GM23338 (cell line): Measurements from ENCODE around the gene UBTD1. TPM values are rescaled to one million over a fixed set of nuclear protein-coding genes. Genes with fewer than 3 reads are reported as not detected.
"Not testable (repeated sequence)": the region's sequence is repeated elsewhere in the genome, so short reads cannot be mapped to it uniquely, and the experiment has no call there.

Source experiments
- ATAC-seq: fragments of 200-7000 bp; cut with Tn5 transposase; 3 replicates; pipeline ENCODE4 v1.9.1; 2020
- DNase-seq: peaks from one replicate; pipeline ENCODE4 v3.0.0-alpha.2; 2015; ENCODE audit warnings: low spot score
- H2AFZ ChIP-seq: fragments of 200-600 bp; sonication (generic); 2 replicates; pipeline ENCODE4 v1.8.0; 2016; ENCODE audit warnings: antibody characterized with exemption, mild to moderate bottlenecking, moderate library complexity
- H3F3A ChIP-seq: fragments of 200-600 bp; sonication (generic); replicated peaks from 2 replicates; pipeline ENCODE4 v1.8.0; 2017; ENCODE audit warnings: antibody characterized with exemption, mixed run types, low read depth
- H3K27ac ChIP-seq: fragments of 200-600 bp; sonication (generic); 2 replicates; pipeline ENCODE4 v1.6.1; 2016; ENCODE audit warnings: low read depth
- H3K27me3 ChIP-seq: fragments of 200-600 bp; sonication (generic); 2 replicates; pipeline ENCODE4 v1.8.0; 2016; ENCODE audit warnings: mild to moderate bottlenecking, mixed run types, moderate library complexity; ENCODE audit not compliant: insufficient read depth
- H3K36me3 ChIP-seq: fragments of 200-600 bp; sonication (generic); 2 replicates; pipeline ENCODE4 v1.8.0; 2016; ENCODE audit warnings: mild to moderate bottlenecking; ENCODE audit not compliant: insufficient read depth
- H3K4me1 ChIP-seq: fragments of 200-600 bp; sonication (generic); 2 replicates; pipeline ENCODE4 v1.8.0; 2016; ENCODE audit warnings: mild to moderate bottlenecking, moderate library complexity; ENCODE audit not compliant: insufficient read depth
- H3K4me2 ChIP-seq: fragments of 200-600 bp; sonication (generic); 2 replicates; pipeline ENCODE4 v1.7.1; 2017; ENCODE audit warnings: mixed run types
- H3K4me3 ChIP-seq: fragments of 200-600 bp; sonication (generic); 2 replicates; pipeline ENCODE4 v1.6.1; 2016; ENCODE audit warnings: mixed run types
- H3K79me2 ChIP-seq: fragments of 200-600 bp; sonication (generic); replicated peaks from 2 replicates; pipeline ENCODE4 v1.8.0; 2017; ENCODE audit warnings: mild to moderate bottlenecking; ENCODE audit not compliant: insufficient read depth
- H3K9me2 ChIP-seq: fragments of 200-600 bp; sonication (generic); 2 replicates; pipeline ENCODE4 v1.8.0; 2017; ENCODE audit not compliant: insufficient read depth
- H4K20me1 ChIP-seq: fragments of 200-600 bp; sonication (generic); replicated peaks from 2 replicates; pipeline ENCODE4 v1.8.0; 2017; ENCODE audit warnings: mild to moderate bottlenecking; ENCODE audit not compliant: insufficient read depth
- H3K27ac Mint-ChIP-seq: 2 replicates; pipeline ENCODE4 v1.8.0; 2020; ENCODE audit warnings: inconsistent platforms, mild to moderate bottlenecking, moderate library complexity, mixed read lengths
- H3K27me3 Mint-ChIP-seq: 3 replicates; pipeline ENCODE4 v1.8.0; 2022; ENCODE audit warnings: low read depth, mild to moderate bottlenecking, moderate library complexity, mixed read lengths, inconsistent platforms; ENCODE audit not compliant: insufficient read depth, poor library complexity
- H3K36me3 Mint-ChIP-seq: 3 replicates; pipeline ENCODE4 v1.8.0; 2021; ENCODE audit warnings: low read depth, mild to moderate bottlenecking, inconsistent platforms, moderate library complexity, mixed read lengths
- H3K4me1 Mint-ChIP-seq: 3 replicates; pipeline ENCODE4 v1.8.0; 2020; ENCODE audit warnings: mild to moderate bottlenecking, inconsistent platforms, mixed read lengths
- H3K4me3 Mint-ChIP-seq: 3 replicates; pipeline ENCODE4 v1.8.0; 2021; ENCODE audit warnings: moderate library complexity, mild to moderate bottlenecking, inconsistent platforms, mixed read lengths
- H3K9me3 Mint-ChIP-seq: 3 replicates; pipeline ENCODE4 v1.8.0; 2020; ENCODE audit warnings: moderate library complexity, mild to moderate bottlenecking, inconsistent platforms, mixed read lengths
- CREB1 ChIP-seq: fragments of 250-450 bp; sonication (Bioruptor Pico); IDR thresholded peaks from 2 replicates; pipeline ENCODE4 v1.5.0; 2020; ENCODE audit warnings: low read depth, mild to moderate bottlenecking, moderate library complexity
- EZH2phosphoT487 ChIP-seq: fragments of 200-600 bp; sonication (generic); IDR thresholded peaks from one replicate; pipeline ENCODE4 v1.8.1; 2018; ENCODE audit warnings: antibody characterized with exemption; ENCODE audit not compliant: unreplicated experiment
- NANOG ChIP-seq: IDR thresholded peaks from 2 replicates; pipeline ENCODE4 v1.6.1; 2016; ENCODE audit warnings: antibody characterized with exemption, borderline replicate concordance
- polyA plus RNA-seq: library from polyadenylated mRNA; unstranded; fragments of >200 nt; fragmentation: Nextera tagmentation; extraction: Ambion mirVana; gene quantifications from 2 replicates; pipeline ENCODE4 v1.2.1, GENCODE V29; 2016
- total RNA-seq: library from RNA; depleted of rRNA; stranded (reverse); fragments of >200 nt; shearing (Covaris generic); gene quantifications from 2 replicates; pipeline ENCODE4 v1.2.3, GENCODE V29; 2014
- TF ChIP-seq, protein P1 (sequence below): fragments of 250-450 bp; sonication (Bioruptor Pico); IDR thresholded peaks from 2 replicates; pipeline ENCODE4 v1.5.0; 2020; ENCODE audit warnings: mild to moderate bottlenecking, moderate library complexity

UBTD1 gene
- total and polyA plus RNA-seq, 2 experiments from 2014 or later: 17.3 to 29.0 TPM

DNA sequence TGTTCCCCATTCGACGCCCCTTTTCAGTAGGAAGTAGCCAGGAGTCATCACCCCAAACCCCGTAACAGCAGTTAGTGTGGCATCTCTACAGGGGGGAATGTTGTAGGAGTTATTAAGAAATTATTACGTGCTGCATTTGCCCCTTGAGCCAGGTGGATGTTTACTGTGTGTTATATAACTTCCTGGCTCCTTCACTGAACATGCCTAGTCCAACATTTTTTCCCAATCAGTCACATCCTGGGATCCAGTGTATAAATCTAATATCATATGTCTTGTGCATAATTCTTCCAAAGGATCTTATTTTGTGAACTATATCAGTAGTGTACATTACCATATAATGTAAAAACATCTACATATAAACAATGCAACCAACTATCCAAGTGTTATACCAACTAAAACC is 19.3 kb upstream of the UBTD1 start:
- Mint-ChIP-seq H3K4me3 (peak overlapping the region; percentile 2; the same call in 1 of the 3 replicates), H3K4me1 (peaks cover 23% of the 10 kb centered on the region), H3K27ac (peak overlapping the region; percentile 91), H3K36me3 (peaks cover 58% of the 10 kb centered on the region)
- not testable (repeated sequence) for H2AFZ ChIP-seq, H4K20me1 ChIP-seq, H3K9me3 Mint-ChIP-seq, H3K9me2 ChIP-seq, ATAC-seq, H3K27me3 ChIP-seq, H3K4me3 ChIP-seq, H3K27me3 Mint-ChIP-seq
- Histone ChIP-seq H3K27ac (peak overlapping the region; percentile 64), H3F3A (peaks cover 17% of the 10 kb centered on the region), H3K4me2 (peak overlapping the region; percentile 53), H3K36me3 (peaks cover 26% of the 10 kb centered on the region), H3K79me2 (peaks cover 45% of the 10 kb centered on the region), H3K4me1 (peaks cover 17% of the 10 kb centered on the region)
- peak; percentile 40 for DNase-seq

DNA sequence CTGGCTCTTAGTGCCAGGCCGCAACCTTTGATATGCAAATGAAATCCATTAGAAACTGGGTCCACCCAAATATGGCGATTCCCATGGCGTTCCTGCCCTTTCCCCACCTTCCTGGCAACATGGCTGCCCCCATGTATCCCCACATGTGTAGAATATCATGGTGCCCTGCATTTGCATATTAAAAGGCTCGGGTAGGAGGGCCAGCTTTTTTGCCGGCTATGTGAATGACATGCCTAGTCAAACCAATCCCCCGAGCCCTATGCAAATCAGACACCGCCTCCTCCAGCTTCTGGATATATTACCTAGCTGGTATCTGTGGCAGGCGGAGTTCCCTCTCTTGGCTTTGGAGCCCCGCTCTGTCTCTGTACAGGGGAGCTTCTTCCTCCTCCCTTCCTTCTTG is 18.8 kb upstream of the UBTD1 start:
- H3K36me3 ChIP-seq: peaks cover 21% of the 10 kb centered on the region
- Mint-ChIP-seq H3K36me3 (peaks cover 53% of the 10 kb centered on the region), H3K4me3 (peak overlapping the region; percentile 22; the same call in 1 of the 3 replicates), H3K9me3 (no peaks in the 10 kb centered on the region), H3K27ac (peak overlapping the region; percentile 91), H3K27me3 (no peaks in the 10 kb centered on the region), H3K4me1 (peaks cover 23% of the 10 kb centered on the region)
- no peak overlapping the region for H3K4me3 ChIP-seq
- peak; percentile 23; the same call in 1 of the 2 replicates for TF ChIP-seq NANOG
- no peak for TF ChIP-seq EZH2phosphoT487
- peak; percentile 33; the same call in 1 of the 2 replicates for TF ChIP-seq CREB1 (CRISPR knock-in tag)
- TF ChIP-seq, protein P1, sequence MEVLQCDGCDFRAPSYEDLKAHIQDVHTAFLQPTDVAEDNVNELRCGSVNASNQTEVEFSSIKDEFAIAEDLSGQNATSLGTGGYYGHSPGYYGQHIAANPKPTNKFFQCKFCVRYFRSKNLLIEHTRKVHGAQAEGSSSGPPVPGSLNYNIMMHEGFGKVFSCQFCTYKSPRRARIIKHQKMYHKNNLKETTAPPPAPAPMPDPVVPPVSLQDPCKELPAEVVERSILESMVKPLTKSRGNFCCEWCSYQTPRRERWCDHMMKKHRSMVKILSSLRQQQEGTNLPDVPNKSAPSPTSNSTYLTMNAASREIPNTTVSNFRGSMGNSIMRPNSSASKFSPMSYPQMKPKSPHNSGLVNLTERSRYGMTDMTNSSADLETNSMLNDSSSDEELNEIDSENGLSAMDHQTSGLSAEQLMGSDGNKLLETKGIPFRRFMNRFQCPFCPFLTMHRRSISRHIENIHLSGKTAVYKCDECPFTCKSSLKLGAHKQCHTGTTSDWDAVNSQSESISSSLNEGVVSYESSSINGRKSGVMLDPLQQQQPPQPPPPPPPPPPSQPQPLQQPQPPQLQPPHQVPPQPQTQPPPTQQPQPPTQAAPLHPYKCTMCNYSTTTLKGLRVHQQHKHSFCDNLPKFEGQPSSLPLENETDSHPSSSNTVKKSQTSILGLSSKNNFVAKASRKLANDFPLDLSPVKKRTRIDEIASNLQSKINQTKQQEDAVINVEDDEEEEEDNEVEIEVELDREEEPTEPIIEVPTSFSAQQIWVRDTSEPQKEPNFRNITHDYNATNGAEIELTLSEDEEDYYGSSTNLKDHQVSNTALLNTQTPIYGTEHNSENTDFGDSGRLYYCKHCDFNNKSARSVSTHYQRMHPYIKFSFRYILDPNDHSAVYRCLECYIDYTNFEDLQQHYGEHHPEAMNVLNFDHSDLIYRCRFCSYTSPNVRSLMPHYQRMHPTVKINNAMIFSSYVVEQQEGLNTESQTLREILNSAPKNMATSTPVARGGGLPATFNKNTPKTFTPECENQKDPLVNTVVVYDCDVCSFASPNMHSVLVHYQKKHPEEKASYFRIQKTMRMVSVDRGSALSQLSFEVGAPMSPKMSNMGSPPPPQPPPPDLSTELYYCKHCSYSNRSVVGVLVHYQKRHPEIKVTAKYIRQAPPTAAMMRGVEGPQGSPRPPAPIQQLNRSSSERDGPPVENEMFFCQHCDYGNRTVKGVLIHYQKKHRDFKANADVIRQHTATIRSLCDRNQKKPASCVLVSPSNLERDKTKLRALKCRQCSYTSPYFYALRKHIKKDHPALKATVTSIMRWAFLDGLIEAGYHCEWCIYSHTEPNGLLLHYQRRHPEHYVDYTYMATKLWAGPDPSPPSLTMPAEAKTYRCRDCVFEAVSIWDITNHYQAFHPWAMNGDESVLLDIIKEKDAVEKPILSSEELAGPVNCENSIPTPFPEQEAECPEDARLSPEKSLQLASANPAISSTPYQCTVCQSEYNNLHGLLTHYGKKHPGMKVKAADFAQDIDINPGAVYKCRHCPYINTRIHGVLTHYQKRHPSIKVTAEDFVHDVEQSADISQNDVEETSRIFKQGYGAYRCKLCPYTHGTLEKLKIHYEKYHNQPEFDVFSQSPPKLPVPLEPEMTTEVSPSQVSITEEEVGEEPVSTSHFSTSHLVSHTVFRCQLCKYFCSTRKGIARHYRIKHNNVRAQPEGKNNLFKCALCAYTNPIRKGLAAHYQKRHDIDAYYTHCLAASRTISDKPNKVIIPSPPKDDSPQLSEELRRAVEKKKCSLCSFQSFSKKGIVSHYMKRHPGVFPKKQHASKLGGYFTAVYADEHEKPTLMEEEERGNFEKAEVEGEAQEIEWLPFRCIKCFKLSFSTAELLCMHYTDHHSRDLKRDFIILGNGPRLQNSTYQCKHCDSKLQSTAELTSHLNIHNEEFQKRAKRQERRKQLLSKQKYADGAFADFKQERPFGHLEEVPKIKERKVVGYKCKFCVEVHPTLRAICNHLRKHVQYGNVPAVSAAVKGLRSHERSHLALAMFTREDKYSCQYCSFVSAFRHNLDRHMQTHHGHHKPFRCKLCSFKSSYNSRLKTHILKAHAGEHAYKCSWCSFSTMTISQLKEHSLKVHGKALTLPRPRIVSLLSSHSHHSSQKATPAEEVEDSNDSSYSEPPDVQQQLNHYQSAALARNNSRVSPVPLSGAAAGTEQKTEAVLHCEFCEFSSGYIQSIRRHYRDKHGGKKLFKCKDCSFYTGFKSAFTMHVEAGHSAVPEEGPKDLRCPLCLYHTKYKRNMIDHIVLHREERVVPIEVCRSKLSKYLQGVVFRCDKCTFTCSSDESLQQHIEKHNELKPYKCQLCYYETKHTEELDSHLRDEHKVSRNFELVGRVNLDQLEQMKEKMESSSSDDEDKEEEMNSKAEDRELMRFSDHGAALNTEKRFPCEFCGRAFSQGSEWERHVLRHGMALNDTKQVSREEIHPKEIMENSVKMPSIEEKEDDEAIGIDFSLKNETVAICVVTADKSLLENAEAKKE (CRISPR knock-in tag): no peak
- ATAC-seq (peak; percentile 96), DNase-seq (peak; percentile 99)
- peak overlapping the region; percentile 53; the same call in 1 of the 2 replicates for H3K4me2 ChIP-seq
- peaks cover 3% of the 10 kb centered on the region; the same call in 1 of the 2 replicates for H4K20me1 ChIP-seq
- peak overlapping the region; percentile 86 for H3K27ac ChIP-seq
- H3K4me1 ChIP-seq: peaks cover 17% of the 10 kb centered on the region
- H3K79me2 ChIP-seq: peaks cover 50% of the 10 kb centered on the region
- H3K27me3 ChIP-seq: no peaks in the 10 kb centered on the region
- peaks cover 15% of the 10 kb centered on the region for H3F3A ChIP-seq
- H2AFZ ChIP-seq: no peak overlapping the region
- no peaks in the 10 kb centered on the region for H3K9me2 ChIP-seq
